Sigmoid colon (tissue), 4 donors: Measurements from ENCODE around the gene ESPNL.

Experiments
- EP300 ChIP-seq, 4 donors: sonication (generic); formaldehyde crosslinking; IDR thresholded peaks; one replicate each; pipeline ENCODE4 v1.6.1; 2017; ENCODE audit warnings: antibody characterized with exemption in 4 of 4
- POLR2A ChIP-seq, 2 donors: fragments of 450-650 bp; IDR thresholded peaks; one replicate each; pipeline ENCODE4 v1.6.1; 2016; ENCODE audit warnings: antibody characterized with exemption in 2 of 2, mild to moderate bottlenecking in 2 of 2, moderate library complexity in 2 of 2
- POLR2AphosphoS5 ChIP-seq, 4 donors: sonication (generic); formaldehyde crosslinking; IDR thresholded peaks; one replicate each; pipeline ENCODE4 v1.6.1; 2017; ENCODE audit warnings: antibody characterized with exemption in 4 of 4
- TF ChIP-seq, protein P1 (sequence below), 4 experiments: fragments of 450-650 bp in 3 of 4; fragments of 200-600 bp in 1 of 4; IDR thresholded peaks; one replicate each; pipeline ENCODE4 v1.5.1; 2016 to 2019; ENCODE audit warnings: antibody characterized with exemption in 4 of 4, mild to moderate bottlenecking in 3 of 4, moderate library complexity in 2 of 4

DNA sequence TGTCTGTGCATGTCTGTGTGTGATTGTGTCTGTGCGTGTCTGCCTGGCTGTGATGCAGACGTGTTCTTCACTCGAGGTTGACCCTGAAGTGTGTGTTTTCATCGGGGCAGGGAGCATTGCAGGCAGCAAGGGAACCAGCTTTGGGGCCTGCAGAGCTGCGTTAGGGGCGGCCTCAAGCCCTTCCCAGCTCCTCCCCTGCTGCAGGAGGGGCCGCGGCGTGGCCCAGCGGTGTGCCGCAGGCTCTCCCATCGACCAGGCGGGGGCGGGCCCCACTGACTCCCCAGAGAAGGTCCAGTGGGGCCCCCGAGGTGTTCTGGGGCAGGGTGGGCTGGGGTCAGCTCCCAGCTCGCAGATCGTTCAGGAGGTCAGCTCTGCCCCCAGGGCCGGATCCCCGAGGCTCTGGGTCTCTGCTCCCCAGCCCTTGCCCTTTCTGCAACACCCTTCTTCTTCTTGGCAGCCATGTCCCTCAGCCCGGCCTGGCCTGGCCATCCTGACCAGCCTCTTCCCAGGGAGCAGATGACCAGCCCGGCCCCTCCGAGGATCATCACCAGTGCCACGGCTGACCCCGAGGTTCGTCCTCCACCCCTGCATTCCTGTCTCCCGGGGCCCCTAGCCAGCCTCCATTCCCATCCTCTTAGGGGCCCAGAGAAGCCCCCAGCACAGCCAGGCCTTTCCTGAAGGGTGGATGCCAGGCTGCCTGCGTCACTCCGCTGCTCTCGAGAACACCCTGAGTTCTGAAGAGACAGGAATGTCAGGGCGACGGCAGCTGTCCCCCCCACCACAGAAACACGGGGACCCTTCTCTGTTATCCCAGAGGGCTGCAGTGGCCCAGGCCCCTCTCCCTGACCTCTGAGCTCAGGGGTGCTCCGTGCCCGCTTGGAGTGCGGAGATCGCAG is 27.3 kb downstream of the ESPNL start:
- TF ChIP-seq, protein P1, sequence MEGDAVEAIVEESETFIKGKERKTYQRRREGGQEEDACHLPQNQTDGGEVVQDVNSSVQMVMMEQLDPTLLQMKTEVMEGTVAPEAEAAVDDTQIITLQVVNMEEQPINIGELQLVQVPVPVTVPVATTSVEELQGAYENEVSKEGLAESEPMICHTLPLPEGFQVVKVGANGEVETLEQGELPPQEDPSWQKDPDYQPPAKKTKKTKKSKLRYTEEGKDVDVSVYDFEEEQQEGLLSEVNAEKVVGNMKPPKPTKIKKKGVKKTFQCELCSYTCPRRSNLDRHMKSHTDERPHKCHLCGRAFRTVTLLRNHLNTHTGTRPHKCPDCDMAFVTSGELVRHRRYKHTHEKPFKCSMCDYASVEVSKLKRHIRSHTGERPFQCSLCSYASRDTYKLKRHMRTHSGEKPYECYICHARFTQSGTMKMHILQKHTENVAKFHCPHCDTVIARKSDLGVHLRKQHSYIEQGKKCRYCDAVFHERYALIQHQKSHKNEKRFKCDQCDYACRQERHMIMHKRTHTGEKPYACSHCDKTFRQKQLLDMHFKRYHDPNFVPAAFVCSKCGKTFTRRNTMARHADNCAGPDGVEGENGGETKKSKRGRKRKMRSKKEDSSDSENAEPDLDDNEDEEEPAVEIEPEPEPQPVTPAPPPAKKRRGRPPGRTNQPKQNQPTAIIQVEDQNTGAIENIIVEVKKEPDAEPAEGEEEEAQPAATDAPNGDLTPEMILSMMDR (IDR thresholded peaks at IDR 0.05) = no peak
- TF ChIP-seq POLR2AphosphoS5 (IDR thresholded peaks at IDR 0.05) (no peak), EP300 (IDR thresholded peaks at IDR 0.05) (no peak), POLR2A (IDR thresholded peaks at IDR 0.05) (no peak)
